Caco-2 (cell line): ENCODE results near the gene CEACAM18. TPM values are rescaled to one million over a fixed set of nuclear protein-coding genes. Genes with fewer than 3 reads are reported as not detected.

Experiments
- total RNA-seq: library from RNA; stranded (reverse); gene quantifications from 2 replicates; pipeline ENCODE4 v1.2.3, GENCODE V29; 2022

The CEACAM18 gene
- total RNA-seq, 1 experiment from 2014 or later = not detected

Other genes starting within 250 kb of the CEACAM18 start
- not detected in 2 replicates for gene SIGLECL1, start 227.5 kb upstream of the CEACAM18 start, total RNA-seq
- gene IGLON5, start 166.9 kb upstream of the CEACAM18 start, total RNA-seq = not detected in 2 replicates
- 4.5 and 5.0 TPM in 2 replicates for gene VSIG10L, start 136.4 kb upstream of the CEACAM18 start, total RNA-seq
- gene ETFB, start 112.2 kb upstream of the CEACAM18 start, total RNA-seq = 228 and 239 TPM in 2 replicates
- gene CLDND2, start 109.5 kb upstream of the CEACAM18 start, total RNA-seq = 1.6 TPM in 1 of 2 replicates, not detected in the other
- gene NKG7, start 105.9 kb upstream of the CEACAM18 start, total RNA-seq = not detected in 2 replicates
- gene LIM2, start 90.6 kb upstream of the CEACAM18 start, total RNA-seq = not detected in 2 replicates
- not detected in 2 replicates for gene C19orf84, start 87.9 kb upstream of the CEACAM18 start, total RNA-seq
- not detected in 2 replicates for gene SIGLEC10, start 60.9 kb upstream of the CEACAM18 start, total RNA-seq
- not detected in 2 replicates for gene SIGLEC8, start 20.1 kb upstream of the CEACAM18 start, total RNA-seq
- gene SIGLEC12, start 23.3 kb downstream of the CEACAM18 start, total RNA-seq = not detected in 2 replicates
- 10.0 and 14.3 TPM in 2 replicates for gene SIGLEC6, start 53.1 kb downstream of the CEACAM18 start, total RNA-seq
- 8.7 and 11.5 TPM in 2 replicates for gene ZNF175, start 92.7 kb downstream of the CEACAM18 start, total RNA-seq
- not detected in 2 replicates for gene SIGLEC5, start 151.9 kb downstream of the CEACAM18 start, total RNA-seq
- gene SIGLEC14, start 168.3 kb downstream of the CEACAM18 start, total RNA-seq = not detected in 2 replicates
- 3.6 and 4.9 TPM in 2 replicates for gene SPACA6, start 214.8 kb downstream of the CEACAM18 start, total RNA-seq
- gene HAS1, start 245.5 kb downstream of the CEACAM18 start, total RNA-seq = not detected in 2 replicates